Measurements from ENCODE around the gene CSTB.

Gene CSTB

GRCh38 chr21:43767498-43767983 is 8.6 kb downstream of the CSTB start:
- no peak for DNase-seq (ENCODE audit: low spot score)

- DNase-seq (ENCODE audit: low spot score) = no peak
Observed at GRCh38 chr21:43766734-43767497, 9.2 kb downstream of the CSTB start.

- no peak for DNase-seq (ENCODE audit: low spot score)
Observed at GRCh38 chr21:43764576-43765495, 11.3 kb downstream of the CSTB start.

- DNase-seq (ENCODE audit: low spot score) = no peak
Observed at GRCh38 chr21:43763901-43764523, 12.1 kb downstream of the CSTB start.

- DNase-seq (ENCODE audit: low spot score) = no peak
Observed at GRCh38 chr21:43762303-43763128, 13.6 kb downstream of the CSTB start.

GRCh38 chr21:43761886-43762285 is 14.2 kb downstream of the CSTB start:
- DNase-seq (ENCODE audit: low spot score) = no peak

- no peak for DNase-seq (ENCODE audit: low spot score)
Observed at GRCh38 chr21:43760391-43760958, 15.6 kb downstream of the CSTB start.

GRCh38 chr21:43759651-43760050 is 16.5 kb downstream of the CSTB start:
- DNase-seq (ENCODE audit: low spot score) = no peak

GRCh38 chr21:43758811-43759210 is 17.3 kb downstream of the CSTB start:
- DNase-seq (ENCODE audit: low spot score) = no peak

GRCh38 chr21:43758111-43758641 is 17.9 kb downstream of the CSTB start:
- no peak for DNase-seq (ENCODE audit: low spot score)

GRCh38 chr21:43757601-43758000 is 18.5 kb downstream of the CSTB start:
- no peak for DNase-seq (ENCODE audit: low spot score)

- DNase-seq (ENCODE audit: low spot score) = no peak
Observed at GRCh38 chr21:43755820-43756594, 20.1 kb downstream of the CSTB start.

- DNase-seq (ENCODE audit: low spot score) = no peak
Observed at GRCh38 chr21:43754948-43755781, 20.9 kb downstream of the CSTB start.

- no peak for DNase-seq (ENCODE audit: low spot score)
Observed at GRCh38 chr21:43753439-43753799, 22.7 kb downstream of the CSTB start.

GRCh38 chr21:43752758-43753438 is 23.2 kb downstream of the CSTB start:
- no peak for DNase-seq (ENCODE audit: low spot score)

- DNase-seq (ENCODE audit: low spot score) = no peak
Observed at GRCh38 chr21:43751955-43752591, 24.0 kb downstream of the CSTB start.

GRCh38 chr21:43750339-43751033 is 25.6 kb downstream of the CSTB start:
- no peak for DNase-seq (ENCODE audit: low spot score)

Measured in hepatic stellate cell (primary cell).